CD4-positive, CD25-positive, alpha-beta regulatory T cell (primary cell): ENCODE measurements around the gene SPTBN4. TPM values are rescaled to one million over a fixed set of nuclear protein-coding genes. Genes with fewer than 3 reads are reported as not detected.
A peak's percentile ranks its signal among the peaks of the same experiment; 100 is the strongest.
"Not testable (repeated sequence)": the region's sequence is repeated elsewhere in the genome, so short reads cannot be mapped to it uniquely, and the experiment has no call there.

ENCODE experiments used
- ATAC-seq, 2 donors: fragments of 150-1000 bp; cut with Tn5 transposase; one replicate each; pipeline ENCODE4 v1.10.0; 2021; ENCODE audit warnings: low read depth in 2 of 2, moderate number of reproducible peaks in 2 of 2, moderate library complexity in 1 of 2
- DNase-seq, 3 donors: peaks; one replicate each; pipeline versions ENCODE4 v3.0.0 to v3.0.0-alpha.2; 2012 to 2022; ENCODE audit warnings: mixed read lengths in 1 of 3
- H3K27ac ChIP-seq: one replicate; pipeline ENCODE4 v1.7.0; 2013; ENCODE audit warnings: mild to moderate bottlenecking, low read length; ENCODE audit not compliant: insufficient read depth, poor library complexity, severe bottlenecking
- H3K27me3 ChIP-seq: one replicate; pipeline ENCODE4 v1.7.0; 2013; ENCODE audit warnings: low read length; ENCODE audit not compliant: control insufficient read depth, insufficient read depth
- H3K36me3 ChIP-seq: one replicate; pipeline ENCODE4 v1.7.0; 2013; ENCODE audit warnings: mild to moderate bottlenecking, low read length, moderate library complexity; ENCODE audit not compliant: control insufficient read depth, insufficient read depth
- H3K4me1 ChIP-seq: 2 replicates; pipeline ENCODE4 v1.7.0; 2013; ENCODE audit warnings: mild to moderate bottlenecking, low read length; ENCODE audit not compliant: insufficient read depth, control insufficient read depth, poor library complexity, severe bottlenecking
- H3K4me3 ChIP-seq: one replicate; pipeline ENCODE4 v1.7.0; 2013; ENCODE audit warnings: low read depth, mild to moderate bottlenecking, low read length, moderate library complexity
- H3K9me3 ChIP-seq, 2 experiments: 1 replicate in 1 of 2; 2 replicates in 1 of 2; pipeline ENCODE4 v1.7.0; 2013; ENCODE audit warnings: low read length in 2 of 2, mild to moderate bottlenecking in 1 of 2, moderate library complexity in 1 of 2; ENCODE audit not compliant: control insufficient read depth in 2 of 2
- H3K27ac Mint-ChIP-seq, 3 donors: one replicate each; pipeline ENCODE4 v1.8.0; 2020 to 2022; ENCODE audit warnings: mild to moderate bottlenecking in 3 of 3, mixed read lengths in 3 of 3, moderate library complexity in 2 of 3
- H3K27me3 Mint-ChIP-seq: one replicate; pipeline ENCODE4 v1.8.0; 2022; ENCODE audit warnings: mild to moderate bottlenecking, mixed read lengths
- H3K36me3 Mint-ChIP-seq: one replicate; pipeline ENCODE4 v1.8.0; 2020; ENCODE audit warnings: mixed read lengths
- H3K4me1 Mint-ChIP-seq, 4 donors: one replicate each; pipeline ENCODE4 v1.8.0; 2020 to 2022; ENCODE audit warnings: mixed read lengths in 4 of 4, mild to moderate bottlenecking in 1 of 4
- H3K4me3 Mint-ChIP-seq, 4 donors: one replicate each; pipeline ENCODE4 v1.8.0; 2020 to 2022; ENCODE audit warnings: mild to moderate bottlenecking in 4 of 4, mixed read lengths in 4 of 4, moderate library complexity in 3 of 4
- H3K9me3 Mint-ChIP-seq, 7 donors: one replicate each; pipeline ENCODE4 v1.8.0; 2020 to 2022; ENCODE audit warnings: mixed read lengths in 7 of 7, mild to moderate bottlenecking in 3 of 7, moderate library complexity in 2 of 7
- polyA plus RNA-seq, 4 donors: library from polyadenylated mRNA; unstranded; fragments of 300-500 nt; fragmentation: Illumina TruSeq; gene quantifications; one replicate each; pipeline ENCODE4 v1.2.3, GENCODE V29; 2021
- total RNA-seq: library from RNA; stranded (reverse); gene quantifications from one replicate; pipeline ENCODE4 v1.2.3, GENCODE V29; 2022

Gene SPTBN4
- total and polyA plus RNA-seq, 5 donors from 2014 or later = not detected

DNA sequence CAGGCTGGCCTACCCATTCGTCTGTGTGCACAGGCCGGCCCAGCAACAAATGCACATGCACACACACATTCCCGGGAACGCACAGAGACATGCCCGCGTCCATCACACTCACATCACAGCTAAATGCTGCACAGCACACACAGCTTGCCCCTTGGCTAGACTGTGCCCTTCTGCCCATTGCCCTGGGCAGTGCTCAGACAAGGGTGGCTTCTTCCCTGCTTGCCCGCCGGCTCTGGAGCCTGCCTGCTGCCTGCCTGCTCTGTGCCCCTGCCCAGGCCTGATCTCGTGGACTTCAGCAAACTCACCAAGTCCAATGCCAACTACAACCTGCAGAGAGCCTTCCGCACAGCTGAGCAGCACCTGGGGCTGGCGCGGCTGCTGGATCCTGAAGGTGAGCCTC is 30.4 kb downstream of the SPTBN4 start:
- H3K36me3 ChIP-seq = no peaks in the 10 kb centered on the region
- no peaks in the 10 kb centered on the region for H3K36me3 Mint-ChIP-seq
- H3K27ac Mint-ChIP-seq = no peak overlapping the region
- DNase-seq = no peak
- no peaks in the 10 kb centered on the region for H3K4me1 Mint-ChIP-seq
- no peak for ATAC-seq
- peaks cover 11% of the 10 kb centered on the region for H3K27me3 Mint-ChIP-seq
- H3K9me3 Mint-ChIP-seq = no peaks in the 10 kb centered on the region
- no peak overlapping the region for H3K4me3 Mint-ChIP-seq
- H3K27ac ChIP-seq = no peak overlapping the region
- no peaks in the 10 kb centered on the region for H3K9me3 ChIP-seq
- no peaks in the 10 kb centered on the region for H3K4me1 ChIP-seq
- H3K27me3 ChIP-seq = no peaks in the 10 kb centered on the region
- H3K4me3 ChIP-seq = no peak overlapping the region

DNA sequence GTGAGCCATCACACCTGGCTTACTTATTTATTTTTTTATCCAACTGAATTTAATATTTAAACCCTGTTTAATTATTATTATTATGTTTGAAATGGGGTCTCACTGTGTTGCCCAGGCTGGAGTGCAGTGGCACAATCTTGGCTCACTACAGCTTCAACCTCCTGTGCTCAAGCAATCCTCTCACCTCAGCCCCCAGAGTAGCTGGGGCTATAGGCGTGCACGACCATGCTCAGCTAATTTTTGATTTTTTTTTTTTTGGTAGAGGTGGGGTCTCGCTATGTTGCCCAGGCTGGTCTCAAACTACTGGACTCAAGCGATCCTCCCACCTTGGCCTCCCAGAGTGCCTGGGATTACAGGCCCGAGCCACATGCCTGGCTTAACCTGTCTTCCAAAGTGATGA is 32.5 kb downstream of the SPTBN4 start:
- Histone ChIP-seq H3K4me3 (no peak overlapping the region), H3K4me1 (no peaks in the 10 kb centered on the region), H3K27ac (no peak overlapping the region), H3K27me3 (no peaks in the 10 kb centered on the region), H3K36me3 (no peaks in the 10 kb centered on the region), H3K9me3 (no peaks in the 10 kb centered on the region)
- Mint-ChIP-seq H3K27ac (no peak overlapping the region), H3K27me3 (peaks cover under 1% of the 10 kb centered on the region), H3K9me3 (peaks cover 0 to 1% (median 0%) of the 10 kb centered on the region in 7 donors), H3K36me3 (no peaks in the 10 kb centered on the region), H3K4me1 (peaks cover 0 to 3% (median 0%) of the 10 kb centered on the region in 4 donors), H3K4me3 (no peak overlapping the region)
- ATAC-seq (no peak), DNase-seq (no peak)

DNA sequence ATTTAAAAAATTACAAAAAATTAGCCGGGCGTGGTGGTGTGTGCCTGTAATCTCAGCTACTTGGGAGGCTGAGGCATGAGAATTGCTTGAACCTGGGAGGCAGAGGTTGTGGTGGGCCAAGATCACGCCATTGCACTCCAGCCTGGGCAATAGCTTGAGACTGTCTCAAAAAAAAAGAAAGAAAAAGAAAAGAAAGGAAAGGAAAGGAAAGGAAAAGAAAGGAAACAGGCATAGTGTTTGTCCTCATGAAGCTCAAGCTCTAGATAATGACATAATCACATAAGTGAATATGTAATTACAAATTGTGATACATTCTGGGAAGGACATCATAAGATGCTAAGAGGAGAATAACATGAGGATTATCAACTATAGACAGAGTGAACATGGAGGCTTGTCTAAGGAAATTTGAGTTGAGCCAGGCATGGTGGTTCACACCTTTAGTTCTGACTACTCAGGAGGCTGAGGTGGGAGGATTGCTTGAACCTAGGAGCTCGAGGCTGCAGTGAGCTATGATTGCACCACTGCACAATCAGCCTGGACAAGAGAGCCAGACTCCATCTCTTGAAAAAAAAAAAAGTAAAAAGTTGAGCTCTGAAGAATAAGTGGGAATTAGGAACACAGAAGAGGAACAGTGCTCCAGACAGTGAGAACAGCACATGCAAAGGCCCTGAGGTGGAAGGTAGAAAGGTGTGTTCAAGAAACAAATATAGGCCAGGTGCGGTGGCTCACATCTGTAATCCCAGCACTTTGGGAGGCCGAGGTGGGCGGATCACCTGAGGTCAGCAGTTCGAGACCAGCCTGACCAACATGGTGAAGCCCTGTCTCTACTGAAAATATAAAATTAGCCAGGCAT is 34.1 kb downstream of the SPTBN4 start:
- not testable (repeated sequence) for ATAC-seq, H3K36me3 Mint-ChIP-seq, H3K4me3 ChIP-seq, H3K4me3 Mint-ChIP-seq, H3K9me3 ChIP-seq, H3K27ac ChIP-seq, DNase-seq, H3K4me1 ChIP-seq, H3K36me3 ChIP-seq, H3K27ac Mint-ChIP-seq, H3K27me3 Mint-ChIP-seq, H3K9me3 Mint-ChIP-seq, H3K27me3 ChIP-seq, H3K4me1 Mint-ChIP-seq

DNA sequence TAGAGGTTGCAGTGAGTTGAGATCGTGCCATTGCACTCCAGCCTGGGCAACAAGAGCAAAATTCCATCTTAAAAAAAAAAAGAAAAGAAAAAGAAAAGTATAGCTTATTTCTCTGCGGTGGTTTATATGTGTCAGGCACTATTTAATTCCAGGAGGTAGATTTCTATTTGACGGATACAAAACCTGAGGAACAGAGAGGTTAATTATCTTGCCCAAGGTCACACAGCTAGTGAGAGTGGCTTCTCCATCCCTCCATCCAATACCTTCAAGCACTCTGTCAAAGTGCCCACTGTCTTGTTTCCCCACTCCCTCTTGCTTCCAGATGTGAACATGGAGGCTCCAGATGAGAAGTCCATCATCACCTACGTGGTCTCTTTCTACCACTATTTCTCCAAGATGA is 34.8 kb downstream of the SPTBN4 start:
- Mint-ChIP-seq H3K9me3 (peaks cover 0 to 1% (median 0%) of the 10 kb centered on the region in 7 donors), H3K27me3 (no peaks in the 10 kb centered on the region), H3K4me1 (peaks cover 0 to 3% (median 0%) of the 10 kb centered on the region in 4 donors), H3K36me3 (no peaks in the 10 kb centered on the region), H3K4me3 (no peak overlapping the region), H3K27ac (no peak overlapping the region)
- Histone ChIP-seq H3K4me1 (no peaks in the 10 kb centered on the region), H3K4me3 (no peak overlapping the region), H3K36me3 (no peaks in the 10 kb centered on the region), H3K9me3 (no peaks in the 10 kb centered on the region), H3K27ac (no peak overlapping the region), H3K27me3 (no peaks in the 10 kb centered on the region)
- ATAC-seq (no peak), DNase-seq (no peak)

DNA sequence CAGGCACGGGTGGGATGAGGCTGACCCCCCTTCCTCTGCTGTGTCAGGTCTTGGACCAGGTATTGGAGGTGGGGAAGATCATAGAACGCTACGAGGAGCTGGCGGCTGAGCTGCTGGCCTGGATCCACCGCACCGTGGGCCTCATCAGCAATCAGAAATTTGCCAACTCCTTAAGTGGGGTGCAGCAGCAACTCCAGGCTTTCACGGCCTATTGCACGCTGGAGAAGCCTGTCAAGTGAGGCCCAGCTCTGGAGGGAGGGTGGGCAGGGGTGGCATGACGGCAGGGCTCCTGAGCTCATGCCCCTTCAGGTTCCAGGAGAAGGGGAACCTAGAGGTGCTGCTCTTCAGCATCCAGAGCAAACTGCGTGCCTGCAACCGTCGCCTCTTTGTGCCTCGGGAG is 35.3 kb downstream of the SPTBN4 start:
- Mint-ChIP-seq H3K4me3 (no peak overlapping the region), H3K27ac (no peak overlapping the region), H3K4me1 (peaks cover 0 to 3% (median 0%) of the 10 kb centered on the region in 4 donors), H3K27me3 (no peaks in the 10 kb centered on the region), H3K9me3 (peaks cover 0 to 1% (median 0%) of the 10 kb centered on the region in 7 donors), H3K36me3 (no peaks in the 10 kb centered on the region)
- Histone ChIP-seq H3K27me3 (no peaks in the 10 kb centered on the region), H3K4me3 (no peak overlapping the region), H3K27ac (no peak overlapping the region), H3K4me1 (no peaks in the 10 kb centered on the region), H3K9me3 (no peaks in the 10 kb centered on the region), H3K36me3 (no peaks in the 10 kb centered on the region)
- DNase-seq (no peak), ATAC-seq (no peak)

DNA sequence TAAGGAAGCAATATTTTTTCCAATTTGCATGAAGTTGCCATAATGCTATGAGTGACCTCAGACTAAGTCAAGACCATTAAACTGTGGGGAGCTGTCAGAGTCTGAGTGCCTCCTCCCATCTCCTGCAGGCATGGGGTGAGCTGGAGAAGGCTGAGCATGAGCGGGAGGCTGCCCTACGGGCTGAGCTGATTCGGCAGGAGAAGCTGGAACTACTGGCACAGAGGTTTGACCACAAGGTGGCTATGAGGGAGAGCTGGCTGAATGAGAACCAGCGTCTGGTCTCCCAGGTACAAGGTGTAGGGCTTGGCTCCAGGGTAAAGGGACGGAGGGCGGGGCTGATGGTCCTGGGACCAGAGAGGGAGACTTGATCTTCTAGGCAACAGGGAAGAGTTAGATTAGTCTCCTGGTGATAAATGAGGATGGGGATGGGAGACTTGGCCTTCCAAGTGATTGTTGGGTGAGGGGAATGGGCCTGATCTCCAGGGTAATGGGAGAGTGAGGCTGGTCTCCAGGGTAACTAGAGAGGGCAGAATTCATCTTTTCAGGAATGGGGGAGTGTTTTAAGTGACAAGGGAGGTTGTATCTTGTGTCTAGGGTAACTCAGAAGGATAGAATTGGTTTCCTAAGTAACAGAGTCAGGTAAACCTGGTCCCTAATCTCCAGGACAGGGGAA is 36.0 kb downstream of the SPTBN4 start:
- Histone ChIP-seq H3K4me1 (no peaks in the 10 kb centered on the region), H3K4me3 (no peak overlapping the region), H3K9me3 (no peaks in the 10 kb centered on the region), H3K27ac (no peak overlapping the region), H3K36me3 (no peaks in the 10 kb centered on the region), H3K27me3 (no peaks in the 10 kb centered on the region)
- DNase-seq (no peak), ATAC-seq (no peak)
- Mint-ChIP-seq H3K27ac (peak overlapping the region in 1 of 3 donors; percentile 15), H3K36me3 (no peaks in the 10 kb centered on the region), H3K4me3 (no peak overlapping the region), H3K4me1 (peaks cover 0 to 3% (median 0%) of the 10 kb centered on the region in 4 donors), H3K9me3 (peaks cover 0 to 1% (median 0%) of the 10 kb centered on the region in 7 donors), H3K27me3 (no peaks in the 10 kb centered on the region)

DNA sequence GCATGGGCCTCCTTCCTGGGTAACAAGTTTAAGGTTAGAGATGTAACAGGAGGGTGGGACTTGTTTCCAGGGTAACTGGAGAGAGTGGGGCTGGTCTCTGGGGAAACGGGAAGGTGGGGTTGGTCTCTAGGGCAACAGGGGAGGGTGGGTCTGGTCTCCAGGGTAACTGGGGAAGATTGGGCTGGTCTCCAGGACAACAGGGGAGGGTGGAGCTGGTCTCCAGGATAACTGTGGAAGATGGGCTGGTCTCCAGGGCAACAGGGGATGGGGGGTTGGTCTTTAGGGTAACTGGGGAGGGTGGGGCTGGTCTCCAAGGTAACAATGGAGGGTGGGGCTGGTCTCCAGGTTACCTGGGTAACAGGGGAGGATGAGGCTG is 36.5 kb downstream of the SPTBN4 start:
- H3K9me3 ChIP-seq = no peaks in the 10 kb centered on the region
- peaks cover 0 to 3% (median 0%) of the 10 kb centered on the region in 4 donors for H3K4me1 Mint-ChIP-seq

More for the DNA sequence above, 36.5 kb downstream of the SPTBN4 start:
- peaks cover under 1% of the 10 kb centered on the region for H3K27me3 Mint-ChIP-seq
- Histone ChIP-seq H3K27ac (no peak overlapping the region), H3K4me1 (no peaks in the 10 kb centered on the region), H3K4me3 (no peak overlapping the region), H3K36me3 (no peaks in the 10 kb centered on the region), H3K27me3 (no peaks in the 10 kb centered on the region)
- no peak overlapping the region for H3K4me3 Mint-ChIP-seq
- no peaks in the 10 kb centered on the region for H3K36me3 Mint-ChIP-seq
- DNase-seq = peak in 1 of 3 donors; percentile 19
- H3K9me3 Mint-ChIP-seq = peaks cover 0 to 1% (median 0%) of the 10 kb centered on the region in 7 donors
- no peak for ATAC-seq
- no peak overlapping the region for H3K27ac Mint-ChIP-seq
